GM12892 (cell line): ENCODE measurements around the gene ZNF594.
"Not testable (repeated sequence)": the region's sequence is repeated elsewhere in the genome, so short reads cannot be mapped to it uniquely, and the experiment has no call there.

Experiments used
- POLR2A ChIP-seq: IDR thresholded peaks from 2 replicates; pipeline ENCODE4 v1.6.1; 2011; ENCODE audit warnings: low read depth, low read length, control low read depth
- POLR2AphosphoS5 ChIP-seq: IDR thresholded peaks from 2 replicates; pipeline ENCODE4 v1.6.1; 2011; ENCODE audit warnings: low read depth, low read length, control low read depth
- TAF1 ChIP-seq: IDR thresholded peaks from 2 replicates; pipeline ENCODE4 v1.6.1; 2011; ENCODE audit warnings: low read depth, mild to moderate bottlenecking, control low read depth, low read length, borderline replicate concordance

DNA sequence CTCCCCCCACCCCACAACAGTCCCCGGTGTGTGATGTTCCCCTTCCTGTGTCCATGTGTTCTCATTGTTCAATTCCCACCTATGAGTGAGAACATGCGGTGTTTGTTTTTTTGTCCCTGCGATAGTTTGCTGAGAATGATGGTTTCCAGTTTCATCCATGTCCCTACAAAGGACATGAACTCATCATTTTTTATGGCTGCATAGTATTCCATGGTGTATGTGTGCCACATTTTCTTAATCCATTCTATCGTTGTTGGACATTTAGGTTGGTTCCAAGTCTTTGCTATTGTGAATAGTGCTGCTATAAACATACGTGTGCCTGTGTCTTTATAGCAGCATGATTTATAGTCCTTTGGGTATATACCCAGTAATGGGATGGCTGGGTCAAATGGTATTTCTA is 25.9 kb upstream of the ZNF594 start:
- not testable (repeated sequence) for TF ChIP-seq POLR2A, POLR2AphosphoS5, TAF1
